Thyroid gland (tissue), 4 donors: Measurements from ENCODE around the gene STT3B.

Source experiments
- POLR2A ChIP-seq, 2 donors: fragments of 450-650 bp; IDR thresholded peaks; one replicate each; pipeline ENCODE4 v1.6.1; 2017; ENCODE audit warnings: antibody characterized with exemption in 2 of 2, mild to moderate bottlenecking in 2 of 2, moderate library complexity in 1 of 2
- TF ChIP-seq, protein P1 (sequence below), 6 experiments: fragments of 200-600 bp in 3 of 6; fragments of 450-650 bp in 3 of 6; sonication (generic) in 3 of 6; IDR thresholded peaks; one replicate each; pipeline ENCODE4 v1.5.1; 2016 to 2019; ENCODE audit warnings: antibody characterized with exemption in 6 of 6, mild to moderate bottlenecking in 2 of 6, inconsistent platforms in 1 of 6, moderate library complexity in 1 of 6

DNA sequence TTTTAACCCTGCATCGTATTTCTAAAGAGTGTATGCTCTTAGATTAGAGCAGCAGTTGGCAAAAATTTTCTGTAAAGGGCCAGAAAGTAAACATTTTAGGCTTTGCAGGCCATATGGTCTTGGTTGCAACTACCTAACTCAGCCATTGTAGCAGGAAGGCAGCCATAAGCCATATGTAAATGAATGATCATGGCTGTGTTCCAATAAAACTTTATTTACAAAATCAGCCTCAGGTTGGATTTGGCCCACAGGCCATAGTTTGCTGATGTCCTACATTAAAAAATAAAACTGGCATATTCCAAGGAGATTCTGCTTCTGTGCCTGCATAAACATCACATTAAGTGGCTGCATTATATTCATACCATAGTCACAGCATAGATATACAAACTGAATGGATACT is 134.9 kb downstream of the STT3B start:
- no peak for TF ChIP-seq POLR2A (IDR thresholded peaks at IDR 0.05)
- TF ChIP-seq, protein P1, sequence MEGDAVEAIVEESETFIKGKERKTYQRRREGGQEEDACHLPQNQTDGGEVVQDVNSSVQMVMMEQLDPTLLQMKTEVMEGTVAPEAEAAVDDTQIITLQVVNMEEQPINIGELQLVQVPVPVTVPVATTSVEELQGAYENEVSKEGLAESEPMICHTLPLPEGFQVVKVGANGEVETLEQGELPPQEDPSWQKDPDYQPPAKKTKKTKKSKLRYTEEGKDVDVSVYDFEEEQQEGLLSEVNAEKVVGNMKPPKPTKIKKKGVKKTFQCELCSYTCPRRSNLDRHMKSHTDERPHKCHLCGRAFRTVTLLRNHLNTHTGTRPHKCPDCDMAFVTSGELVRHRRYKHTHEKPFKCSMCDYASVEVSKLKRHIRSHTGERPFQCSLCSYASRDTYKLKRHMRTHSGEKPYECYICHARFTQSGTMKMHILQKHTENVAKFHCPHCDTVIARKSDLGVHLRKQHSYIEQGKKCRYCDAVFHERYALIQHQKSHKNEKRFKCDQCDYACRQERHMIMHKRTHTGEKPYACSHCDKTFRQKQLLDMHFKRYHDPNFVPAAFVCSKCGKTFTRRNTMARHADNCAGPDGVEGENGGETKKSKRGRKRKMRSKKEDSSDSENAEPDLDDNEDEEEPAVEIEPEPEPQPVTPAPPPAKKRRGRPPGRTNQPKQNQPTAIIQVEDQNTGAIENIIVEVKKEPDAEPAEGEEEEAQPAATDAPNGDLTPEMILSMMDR (IDR thresholded peaks at IDR 0.05), result no peak
